Measurements from ENCODE around the gene MACO1.
A peak's percentile ranks its signal among the peaks of the same experiment; 100 is the strongest.
"Not testable (repeated sequence)": the region's sequence is repeated elsewhere in the genome, so short reads cannot be mapped to it uniquely, and the experiment has no call there.

The MACO1 gene

DNA sequence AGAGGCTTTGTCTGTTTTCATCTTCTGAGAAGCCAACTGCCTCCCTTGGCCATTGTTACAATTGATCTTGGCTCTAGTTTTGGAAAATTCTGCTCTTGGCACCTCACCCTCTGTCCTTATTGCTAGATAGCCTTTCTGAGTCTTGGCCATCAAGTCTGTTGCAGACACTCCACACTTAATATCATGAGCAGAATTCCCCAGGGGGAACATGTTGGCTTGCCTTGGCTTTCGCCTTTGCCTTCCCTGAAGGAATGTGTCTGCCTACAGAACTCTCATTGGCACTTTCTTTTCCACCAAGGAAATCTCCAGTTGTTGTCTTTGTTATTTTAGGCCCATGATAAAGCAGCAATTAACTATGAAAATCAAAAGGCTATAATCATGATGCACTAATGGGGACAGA lies 70.0 kb downstream of the MACO1 start:
- DNase-seq, result no peak

DNA sequence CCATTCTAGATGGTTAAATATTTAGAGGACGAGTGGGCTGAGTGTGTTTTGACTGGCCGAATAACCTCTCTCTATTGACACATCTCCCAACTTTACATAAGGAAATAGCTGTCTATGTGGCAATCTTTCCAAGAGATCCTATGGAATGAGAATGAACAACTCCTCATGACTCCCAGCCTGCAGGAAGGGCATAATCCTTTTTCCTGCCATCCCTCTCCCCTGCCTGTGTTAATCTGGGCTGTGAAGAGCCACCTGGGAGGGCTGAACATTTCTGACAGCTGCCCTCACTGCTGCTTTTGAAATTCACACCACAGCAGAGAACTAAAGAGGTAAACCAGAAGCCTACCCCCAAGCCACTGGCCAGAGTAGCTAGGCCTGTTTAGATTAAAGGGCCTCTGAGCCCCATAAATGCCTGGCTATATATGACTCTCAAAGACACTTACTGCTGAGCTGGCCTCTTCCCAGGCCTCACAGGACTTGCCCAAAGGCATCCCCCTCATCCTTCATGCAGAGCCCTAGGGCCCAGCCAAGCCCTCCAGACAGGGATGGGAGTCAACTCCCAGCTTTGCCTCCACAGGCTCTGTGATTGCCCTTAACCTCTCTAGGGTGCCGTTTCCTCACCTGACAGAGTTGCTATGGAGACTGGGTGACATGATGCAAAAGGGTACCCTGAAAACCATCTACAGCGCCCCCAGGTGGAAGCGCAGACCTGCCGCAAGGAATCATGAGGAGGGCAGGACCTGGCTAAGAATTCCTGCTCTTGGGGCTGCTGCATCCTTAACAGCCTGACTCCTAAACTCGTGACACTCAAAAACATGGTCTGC lies 70.8 kb downstream of the MACO1 start:
- peak; percentile 84 for DNase-seq

DNA sequence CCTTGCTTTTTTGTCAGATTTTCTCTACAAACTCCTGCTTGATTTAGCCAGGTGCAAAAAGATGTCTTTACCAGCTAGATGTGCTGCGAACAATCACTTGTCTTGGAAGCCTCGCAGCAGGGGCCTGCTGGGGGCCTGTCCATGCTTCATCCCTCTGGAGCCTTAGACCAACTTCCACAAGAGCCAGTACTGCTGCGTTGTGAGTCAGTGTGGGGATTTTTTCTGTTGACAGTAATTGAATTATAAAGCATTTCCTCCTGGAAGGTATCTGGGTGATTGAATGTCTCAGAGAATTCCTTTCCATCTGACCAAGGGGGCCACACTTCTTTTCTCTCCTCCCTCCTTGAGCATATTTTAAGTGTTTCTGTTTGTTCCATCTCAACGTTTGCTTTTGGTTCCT lies 72.3 kb downstream of the MACO1 start:
- peak; percentile 58 for DNase-seq

DNA sequence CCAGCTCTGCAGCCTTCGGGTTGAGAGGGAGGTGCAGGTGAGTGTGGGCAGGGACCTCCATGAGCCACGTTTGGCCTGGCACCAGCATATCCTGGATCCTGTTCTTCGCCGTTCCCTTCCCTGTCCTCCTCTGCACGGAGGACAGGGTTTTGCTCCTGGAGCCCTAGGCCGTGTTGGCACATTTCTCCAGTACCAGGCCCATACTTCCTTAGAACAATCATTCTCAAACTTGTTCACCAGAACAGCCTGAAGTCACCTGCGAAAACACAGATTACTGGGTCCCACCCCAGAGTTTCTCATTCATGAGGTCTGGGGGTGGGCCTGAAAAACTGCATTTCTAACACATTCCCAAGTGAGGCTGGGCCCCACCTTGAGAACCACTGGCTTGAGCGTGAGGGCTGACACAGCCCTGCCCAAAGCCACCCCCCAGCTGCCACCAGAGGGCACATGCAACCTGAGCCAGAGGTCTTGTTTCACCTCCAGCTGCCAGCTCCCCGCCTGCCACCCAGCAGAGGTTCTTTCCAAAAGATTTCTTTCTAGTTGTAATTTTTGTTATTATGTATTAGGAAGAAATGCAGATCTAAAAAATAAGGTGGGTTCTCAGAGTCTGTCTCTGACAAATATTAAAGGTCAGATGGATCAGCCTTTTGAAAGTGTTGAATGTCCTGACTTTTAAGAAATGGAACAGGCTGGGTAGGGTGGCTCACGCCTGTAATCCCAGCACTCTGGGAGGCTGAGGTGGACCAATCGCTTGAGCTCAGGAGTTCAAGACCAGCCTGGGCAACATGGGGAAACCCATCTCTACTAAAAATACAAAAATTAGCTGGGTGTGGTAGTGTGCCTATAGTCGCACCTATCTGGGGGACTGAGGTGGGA lies 73.1 kb downstream of the MACO1 start:
- peak; percentile 15 for DNase-seq

DNA sequence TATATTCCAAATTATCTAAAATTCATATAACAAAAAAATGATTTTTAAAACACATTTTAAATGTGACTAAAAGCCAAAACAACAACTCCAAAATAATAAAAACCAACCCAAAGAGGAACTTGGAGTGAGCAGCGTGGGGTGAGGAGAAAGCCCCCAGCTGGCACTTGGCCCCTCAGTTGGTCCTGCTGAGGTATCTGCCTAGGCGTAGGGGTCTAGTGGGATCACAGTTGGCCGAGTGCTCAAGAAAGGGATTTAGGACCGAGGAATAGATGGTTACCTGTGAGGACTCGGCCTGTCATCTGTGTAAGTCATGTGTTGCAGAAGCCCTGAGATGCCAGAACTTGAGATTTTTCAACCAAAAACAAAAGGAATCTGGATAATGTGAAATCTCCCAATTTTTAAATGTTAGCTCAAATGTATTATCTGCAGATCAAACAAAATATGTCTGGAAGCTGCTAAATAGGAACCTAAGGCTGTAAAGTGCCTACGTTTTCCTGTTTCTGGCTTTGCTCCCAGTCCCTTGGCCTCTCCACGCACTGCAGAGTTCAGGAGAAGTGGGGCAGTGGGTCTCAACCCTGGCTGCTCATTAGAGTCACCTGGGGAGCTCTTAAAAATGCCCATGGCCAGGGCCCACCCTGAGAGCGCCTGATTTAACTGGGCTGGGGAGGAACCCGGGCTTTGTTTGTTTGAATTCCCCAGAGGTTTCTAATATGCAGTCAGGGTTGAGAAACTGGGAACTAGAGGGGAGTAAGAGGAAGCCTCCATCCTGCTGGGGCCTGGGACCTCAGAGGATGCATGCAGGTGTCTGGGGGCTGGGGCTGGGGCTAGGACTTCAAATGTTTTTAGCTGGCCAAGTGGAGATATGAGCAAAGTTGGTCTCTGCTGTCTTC lies 74.3 kb downstream of the MACO1 start:
- no peak for DNase-seq

DNA sequence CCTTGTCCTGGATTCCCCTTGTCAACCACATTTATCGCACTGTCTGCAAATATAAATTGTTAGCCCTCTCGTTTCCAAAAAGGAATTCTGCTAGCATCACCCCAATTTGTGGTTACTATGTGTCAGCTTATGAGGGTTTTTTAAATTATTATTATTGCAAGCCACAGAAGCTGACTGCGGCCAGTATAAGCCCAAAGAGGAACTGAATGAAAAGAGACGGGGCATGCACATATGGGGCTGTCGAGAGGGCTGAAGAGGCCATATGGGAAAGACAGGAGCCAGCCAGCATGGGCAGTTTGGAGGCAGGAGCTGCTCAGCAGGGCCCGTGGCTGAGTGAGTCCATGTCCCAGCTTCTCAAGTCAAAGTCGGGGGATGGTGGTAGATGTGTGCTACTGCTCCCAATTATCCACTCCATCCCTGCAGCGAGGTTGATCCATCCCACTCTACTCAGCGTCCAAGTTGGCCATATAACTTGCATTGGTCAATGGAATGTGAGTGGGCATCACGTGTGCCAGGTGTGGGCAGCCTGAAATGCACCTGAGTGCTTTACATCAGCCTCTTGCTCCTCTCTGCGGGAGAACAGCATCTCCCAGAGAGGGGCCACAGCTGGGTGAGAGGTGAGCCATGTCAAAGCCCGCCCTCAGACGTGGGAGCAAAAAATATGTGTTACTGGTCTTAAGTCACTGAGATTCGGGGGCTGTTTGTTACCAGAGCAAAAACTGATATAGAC lies 75.1 kb downstream of the MACO1 start:
- DNase-seq, result no peak

DNA sequence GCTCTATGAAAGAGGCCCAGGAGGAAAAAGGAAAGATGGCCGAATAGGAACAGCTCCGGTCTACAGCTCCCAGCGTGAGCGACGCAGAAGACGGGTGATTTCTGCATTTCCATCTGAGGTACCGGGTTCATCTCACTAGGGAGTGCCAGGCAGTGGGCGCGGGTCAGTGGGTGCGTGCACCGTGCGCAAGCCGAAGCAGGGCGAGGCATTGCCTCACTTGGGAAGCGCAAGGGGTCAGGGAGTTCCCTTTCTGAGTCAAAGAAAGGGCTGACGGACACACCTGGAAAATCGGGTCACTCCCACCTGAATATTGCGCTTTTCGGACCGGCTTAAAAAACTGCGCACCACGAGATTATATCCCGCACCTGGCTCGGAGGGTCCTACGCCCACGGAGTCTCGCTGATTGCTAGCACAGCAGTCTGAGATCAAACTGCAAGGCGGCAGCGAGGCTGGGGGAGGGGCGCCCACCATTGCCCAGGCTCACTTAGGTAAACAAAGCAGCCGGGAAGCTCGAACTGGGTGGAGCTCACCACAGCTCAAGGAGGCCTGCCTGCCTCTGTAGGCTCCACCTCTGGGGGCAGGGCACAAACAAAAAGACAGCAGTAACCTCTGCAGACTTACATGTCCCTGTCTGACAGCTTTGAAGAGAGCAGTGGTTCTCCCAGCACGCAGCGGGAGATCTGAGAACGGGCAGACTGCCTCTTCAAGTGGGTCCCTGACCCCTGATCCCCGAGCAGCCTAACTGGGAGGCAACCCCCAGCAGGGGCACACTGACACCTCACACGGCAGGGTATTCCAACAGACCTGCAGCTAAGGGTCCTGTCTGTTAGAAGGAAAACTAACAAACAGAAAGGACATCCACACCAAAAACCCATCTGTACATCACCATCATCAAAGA lies 76.1 kb downstream of the MACO1 start:
- DNase-seq, result not testable (repeated sequence)

DNA sequence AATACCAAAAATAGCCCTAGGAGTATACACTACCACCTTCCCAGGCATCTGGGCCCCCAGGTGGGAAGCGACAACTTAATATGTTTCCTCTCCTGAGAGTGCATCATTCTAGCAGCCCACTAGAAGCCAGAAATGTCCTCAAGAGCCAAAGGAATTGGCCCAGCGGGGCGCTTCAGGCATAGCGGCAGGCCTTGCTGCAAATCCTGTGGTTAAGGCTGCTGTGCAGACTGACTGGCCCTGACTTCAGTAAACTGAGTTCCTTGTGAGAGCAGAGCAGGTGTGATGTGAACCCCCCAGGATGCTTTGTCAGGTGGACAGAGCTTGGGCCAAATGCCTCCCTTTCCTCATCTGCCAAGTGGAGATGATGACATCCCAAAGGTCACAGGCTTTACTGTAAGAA lies 83.0 kb downstream of the MACO1 start:
- DNase-seq, result no peak

DNA sequence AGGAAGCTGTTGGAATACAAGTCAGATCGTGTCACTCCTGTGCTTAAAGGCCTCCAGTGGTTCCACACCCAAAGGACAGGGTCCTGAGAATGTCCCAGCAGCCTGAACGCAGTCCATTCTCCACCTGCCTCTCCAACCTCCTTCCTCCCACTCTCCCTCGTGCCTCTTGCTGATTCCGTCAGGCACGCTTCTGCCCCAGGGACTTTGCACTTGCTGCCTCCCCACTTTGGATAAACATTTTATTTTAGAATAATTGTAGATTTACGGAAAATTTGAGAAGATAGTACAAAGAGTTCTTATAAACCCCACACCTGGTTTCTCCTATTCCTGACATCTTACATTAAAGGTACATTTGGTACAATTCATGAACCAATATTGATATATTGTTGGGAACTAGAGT lies 84.3 kb downstream of the MACO1 start:
- no peak for DNase-seq

DNA sequence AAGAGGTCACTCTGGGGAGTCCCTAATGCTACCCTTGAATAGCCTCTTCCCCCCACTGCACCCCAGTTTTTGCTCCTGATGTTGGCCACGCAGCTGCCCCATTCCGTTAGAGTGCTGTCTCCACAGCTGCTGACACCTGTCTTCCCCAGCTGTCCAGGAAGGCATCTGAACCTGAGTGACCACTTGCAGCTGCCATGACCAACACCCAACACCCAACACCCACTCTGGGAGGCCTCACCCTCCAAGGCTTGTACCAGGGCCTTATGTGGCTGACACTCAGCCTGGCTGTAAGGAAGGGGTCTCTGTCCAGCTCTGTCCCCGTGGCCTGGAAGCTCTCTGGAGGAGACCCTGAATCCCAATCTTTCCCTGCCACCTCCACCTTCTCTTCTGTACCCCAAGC lies 86.0 kb downstream of the MACO1 start:
- DNase-seq, result no peak

DNA sequence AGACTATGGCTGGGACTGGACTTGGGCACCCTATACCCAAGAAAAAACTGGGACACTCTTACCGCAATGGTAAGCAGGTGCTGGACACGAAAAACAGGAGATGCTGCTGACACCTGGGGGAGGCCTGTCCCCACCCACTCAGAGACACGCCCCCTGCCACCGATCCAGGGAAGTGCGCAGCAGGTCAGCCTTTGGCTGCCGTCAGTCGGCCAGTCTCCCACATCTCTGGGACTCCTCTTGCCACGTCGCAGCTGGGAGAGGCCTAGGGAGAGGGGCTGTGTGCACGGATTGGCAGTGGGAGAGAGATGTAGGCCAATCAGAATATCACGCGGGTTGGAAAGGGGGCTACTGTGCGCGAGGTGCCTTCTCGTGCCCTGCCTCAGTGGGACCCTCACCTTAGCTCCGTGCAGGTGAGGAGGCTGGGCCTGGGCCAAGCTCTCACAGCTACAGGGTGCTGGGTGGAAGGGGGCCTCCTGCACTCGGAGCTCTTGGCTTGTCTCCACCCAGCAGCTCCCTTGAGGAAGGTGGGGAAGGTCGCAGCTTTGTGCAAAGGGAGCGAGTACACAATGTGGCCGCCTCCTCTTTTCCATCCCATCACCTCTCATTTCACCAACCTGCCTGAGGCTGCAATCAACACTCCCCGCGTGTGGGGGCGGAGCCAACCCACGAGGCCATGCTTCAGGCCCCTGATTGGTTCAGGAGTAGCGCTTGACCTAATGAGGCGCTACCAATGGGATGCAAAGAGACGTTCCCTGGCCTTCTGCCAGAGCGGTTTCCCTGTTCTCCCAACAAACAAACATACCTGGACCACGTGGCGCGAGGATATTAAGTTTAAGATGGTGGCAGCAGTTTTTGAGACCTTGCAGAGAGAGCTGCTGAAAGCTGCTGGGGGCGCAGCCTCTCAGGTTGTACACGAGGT lies 87.0 kb downstream of the MACO1 start:
- DNase-seq, result no peak

DNA sequence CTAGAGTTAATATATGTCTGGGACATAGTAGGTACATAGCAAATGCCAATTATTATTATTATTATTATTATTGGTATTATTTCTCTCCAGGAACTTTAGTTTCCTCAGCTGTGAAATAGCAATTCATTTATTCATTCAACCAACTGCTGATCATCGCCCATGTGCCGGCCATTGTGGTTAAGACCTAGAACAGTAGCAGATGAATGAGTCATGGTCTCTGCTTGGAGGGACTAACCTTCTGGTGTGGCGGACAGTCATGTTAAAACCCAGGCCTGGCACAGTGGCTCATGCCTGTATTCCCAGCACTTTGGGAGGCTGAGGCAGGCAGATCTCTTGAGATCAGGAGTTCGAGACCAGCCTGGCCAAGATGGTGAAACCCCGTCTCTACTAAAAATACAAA lies 88.9 kb downstream of the MACO1 start:
- peak; percentile 36 for DNase-seq

DNA sequence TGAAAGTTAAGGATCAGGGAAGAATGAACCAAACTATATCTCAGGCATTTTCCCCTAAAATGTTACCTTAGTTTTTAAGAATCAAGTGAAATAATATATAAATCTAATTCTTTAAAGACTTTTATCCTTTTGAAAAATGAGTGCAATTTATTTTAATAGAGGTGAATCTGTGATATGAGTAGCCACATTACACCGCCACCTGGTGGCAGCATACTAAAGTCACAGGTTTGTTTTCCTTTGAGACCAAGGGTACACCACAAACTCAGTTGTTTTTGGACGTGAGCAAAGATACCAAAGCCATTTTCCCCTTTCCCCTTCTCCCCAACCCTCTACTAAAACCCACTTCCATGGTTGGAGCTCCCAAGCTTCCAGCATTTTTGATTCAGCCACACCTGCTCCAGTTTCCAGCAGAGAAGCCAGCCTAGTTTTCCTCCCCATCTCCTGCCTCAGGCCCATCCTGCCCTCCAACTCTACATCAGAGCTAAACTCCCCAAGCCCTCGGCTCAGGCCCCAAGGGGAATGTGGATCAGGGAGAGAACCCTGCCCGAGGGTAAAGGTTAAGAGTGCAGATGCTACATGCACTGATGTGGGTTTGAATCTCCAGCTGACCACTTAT lies 89.9 kb downstream of the MACO1 start:
- no peak for DNase-seq

DNA sequence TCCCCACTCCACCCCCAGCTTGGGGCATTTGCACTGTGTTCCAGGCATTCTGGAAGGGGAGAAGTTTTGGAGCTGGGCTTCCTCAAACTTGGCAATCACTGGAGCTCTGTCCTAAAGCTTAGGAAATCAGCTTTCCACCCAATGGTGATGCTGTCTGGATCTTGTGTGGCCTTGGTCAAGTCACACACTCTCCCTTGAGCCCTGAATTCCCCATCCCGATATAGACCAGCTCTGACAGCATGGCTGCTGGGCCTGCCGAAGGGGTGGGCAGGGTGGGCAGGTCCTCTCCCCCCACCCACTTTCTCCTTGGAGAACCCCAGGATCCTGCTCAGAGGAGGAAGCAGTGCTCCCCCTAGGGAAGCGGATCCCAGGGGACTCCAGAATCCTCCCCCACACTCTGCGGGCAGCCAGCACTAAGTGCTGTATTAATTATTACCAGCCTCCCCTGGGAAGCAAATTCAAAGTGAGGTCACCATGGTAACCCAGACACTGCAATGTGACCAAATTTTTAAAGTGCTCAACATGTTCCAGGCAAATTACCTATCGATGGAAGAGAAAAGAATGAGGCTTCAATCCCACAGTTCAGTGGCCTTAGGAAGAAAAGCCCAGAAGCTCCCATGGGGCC lies 91.4 kb downstream of the MACO1 start:
- no peak for DNase-seq

DNA sequence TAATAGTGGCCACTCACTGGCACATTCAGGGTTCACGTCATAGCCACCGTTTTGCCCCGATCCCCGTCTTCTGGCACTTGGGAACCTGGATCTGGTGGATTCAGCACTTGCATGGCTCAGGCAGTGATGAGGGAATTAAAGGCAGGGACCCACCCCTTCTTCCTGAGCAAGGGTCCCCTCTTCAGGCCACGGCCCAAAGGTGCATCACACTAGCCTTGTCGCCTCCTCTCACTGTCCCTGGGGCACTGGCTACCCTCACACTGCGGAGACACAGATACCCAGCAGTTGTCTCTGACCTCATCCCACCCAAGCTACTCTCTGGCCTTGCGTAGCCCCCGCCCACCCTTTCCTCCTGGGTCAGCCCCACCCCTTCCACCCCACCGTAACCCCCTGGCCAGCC lies 92.8 kb downstream of the MACO1 start:
- DNase-seq, result no peak

DNA sequence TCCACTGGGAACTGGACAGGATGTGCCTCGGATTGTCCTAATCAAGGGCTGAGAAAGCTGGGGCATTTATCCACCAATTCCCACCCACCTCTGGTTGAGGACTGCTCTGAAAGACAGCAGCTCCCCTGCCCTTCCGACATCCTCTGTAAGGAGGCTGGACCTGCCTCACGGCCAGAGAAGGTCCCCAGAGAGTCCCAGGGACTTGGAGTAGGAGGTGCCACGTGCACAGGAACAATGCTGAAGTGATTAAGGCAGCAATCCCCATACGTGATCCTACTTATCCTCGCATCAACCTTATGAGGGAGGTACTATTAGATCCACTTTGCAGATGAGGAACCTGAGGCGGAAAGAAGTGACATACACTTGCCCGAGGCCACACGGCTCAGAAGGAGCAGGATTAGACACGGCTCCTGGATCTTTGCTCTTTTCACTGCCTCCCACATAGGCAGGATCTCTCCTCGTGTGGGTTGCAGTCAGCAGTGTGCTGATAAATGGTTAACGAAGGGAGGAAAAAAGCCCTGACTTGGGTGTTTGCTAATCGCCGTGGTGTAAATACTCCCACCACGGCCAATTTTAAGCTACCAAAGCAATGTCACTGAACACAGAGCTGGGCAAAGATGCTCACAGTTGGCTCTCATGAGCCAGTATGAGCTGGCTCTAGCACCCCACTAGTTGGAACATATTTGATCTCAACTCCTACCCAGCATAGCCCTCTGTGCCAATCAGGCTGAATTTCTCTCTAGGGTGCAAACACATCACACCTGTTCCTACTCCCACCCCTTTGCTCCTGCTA lies 94.1 kb downstream of the MACO1 start:
- DNase-seq, result no peak

DNA sequence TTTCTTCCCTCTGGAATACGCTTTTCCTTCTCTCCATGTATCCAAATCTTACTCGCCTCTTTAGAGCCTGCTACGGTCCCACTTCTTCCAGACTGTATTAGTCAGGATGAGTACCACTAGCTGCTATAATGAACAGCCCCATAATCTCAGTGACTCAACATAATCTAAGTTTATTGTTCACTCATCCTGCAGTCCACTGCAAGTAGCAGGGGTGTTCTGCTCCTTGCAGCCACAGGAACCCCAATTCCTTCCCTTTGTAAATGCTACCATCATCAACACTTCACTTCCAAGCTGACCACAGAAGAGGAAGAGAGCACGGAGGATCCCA lies 94.6 kb downstream of the MACO1 start:
- no peak for DNase-seq

DNA sequence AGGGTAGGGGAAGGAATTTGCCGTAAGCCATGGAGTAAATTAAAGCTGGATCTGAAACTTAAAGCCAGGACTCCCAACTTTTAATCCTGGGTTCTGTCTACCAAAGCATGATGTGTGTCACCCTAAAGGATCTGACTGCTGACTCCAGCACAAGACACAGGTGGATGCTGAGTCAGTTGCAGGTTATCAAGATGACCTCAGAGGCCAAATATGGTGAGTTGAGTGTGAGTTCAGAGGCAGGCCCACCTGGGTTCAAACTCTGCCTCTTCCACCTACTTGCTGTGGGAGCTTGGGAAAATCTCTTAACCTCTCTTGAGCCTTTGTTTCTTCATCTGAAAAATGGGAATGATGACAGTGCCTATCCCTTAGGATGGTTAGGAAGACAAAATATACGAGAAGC lies 96.1 kb downstream of the MACO1 start:
- DNase-seq, result no peak

All from NCI-H226 (cell line).